ENCODE measurements around the gene SBSN. TPM values are rescaled to one million over a fixed set of nuclear protein-coding genes. Genes with fewer than 3 reads are reported as not detected.

The SBSN gene
- total RNA-seq, 1 donor from 2014 or later = 0.18 TPM

- H3K4me3 Mint-ChIP-seq (ENCODE audit: unreplicated experiment) = no peak overlapping the region
- H3K27ac Mint-ChIP-seq (ENCODE audit: unreplicated experiment) = no peak overlapping the region
- Histone ChIP-seq H3K4me3 (ENCODE audit: insufficient read depth, low read depth, low read length) (no peak overlapping the region), H3K4me2 (ENCODE audit: low read length) (no peak overlapping the region), H3K27me3 (ENCODE audit: insufficient read depth, low read length) (peaks cover 12% of the 10 kb centered on the region), H3K79me2 (ENCODE audit: insufficient read depth, low read length) (no peaks in the 10 kb centered on the region), H3K9me3 (ENCODE audit: insufficient read depth, low read depth, low read length) (no peaks in the 10 kb centered on the region), H3K27ac (ENCODE audit: low read depth, low read length) (no peak overlapping the region), H4K20me1 (ENCODE audit: insufficient read depth, low read length) (no peaks in the 10 kb centered on the region), H3K9ac (ENCODE audit: low read length) (no peak overlapping the region), H3K4me1 (ENCODE audit: insufficient read depth, low read length) (peaks cover 2% of the 10 kb centered on the region), H2AFZ (ENCODE audit: low read depth, low read length) (no peak overlapping the region), H3K36me3 (ENCODE audit: insufficient read depth, low read length) (no peaks in the 10 kb centered on the region)
- no peaks in the 10 kb centered on the region for H3K9me3 Mint-ChIP-seq (ENCODE audit: unreplicated experiment)
- H3K36me3 Mint-ChIP-seq (ENCODE audit: low read depth, unreplicated experiment) = no peaks in the 10 kb centered on the region
- TF ChIP-seq, protein P1, sequence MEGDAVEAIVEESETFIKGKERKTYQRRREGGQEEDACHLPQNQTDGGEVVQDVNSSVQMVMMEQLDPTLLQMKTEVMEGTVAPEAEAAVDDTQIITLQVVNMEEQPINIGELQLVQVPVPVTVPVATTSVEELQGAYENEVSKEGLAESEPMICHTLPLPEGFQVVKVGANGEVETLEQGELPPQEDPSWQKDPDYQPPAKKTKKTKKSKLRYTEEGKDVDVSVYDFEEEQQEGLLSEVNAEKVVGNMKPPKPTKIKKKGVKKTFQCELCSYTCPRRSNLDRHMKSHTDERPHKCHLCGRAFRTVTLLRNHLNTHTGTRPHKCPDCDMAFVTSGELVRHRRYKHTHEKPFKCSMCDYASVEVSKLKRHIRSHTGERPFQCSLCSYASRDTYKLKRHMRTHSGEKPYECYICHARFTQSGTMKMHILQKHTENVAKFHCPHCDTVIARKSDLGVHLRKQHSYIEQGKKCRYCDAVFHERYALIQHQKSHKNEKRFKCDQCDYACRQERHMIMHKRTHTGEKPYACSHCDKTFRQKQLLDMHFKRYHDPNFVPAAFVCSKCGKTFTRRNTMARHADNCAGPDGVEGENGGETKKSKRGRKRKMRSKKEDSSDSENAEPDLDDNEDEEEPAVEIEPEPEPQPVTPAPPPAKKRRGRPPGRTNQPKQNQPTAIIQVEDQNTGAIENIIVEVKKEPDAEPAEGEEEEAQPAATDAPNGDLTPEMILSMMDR (IDR thresholded peaks at IDR 0.05; ENCODE audit: insufficient read depth, low read depth, low read length) = no peak
- TF ChIP-seq EZH2 (IDR thresholded peaks at IDR 0.05; ENCODE audit: insufficient read depth, low read length) = no peak
- FAIRE-seq (no peak), DNase-seq (ENCODE audit: low read depth) (no peak)
- H3K27me3 Mint-ChIP-seq (ENCODE audit: low read depth, unreplicated experiment) = peaks cover 62% of the 10 kb centered on the region
- H3K4me1 Mint-ChIP-seq (ENCODE audit: low read depth, unreplicated experiment) = no peaks in the 10 kb centered on the region
These were observed 32.2 kb upstream of the SBSN start for GRCh38 chr19:35560271-35560670.

- Histone ChIP-seq H3K79me2 (ENCODE audit: insufficient read depth, low read length) (no peaks in the 10 kb centered on the region), H3K36me3 (ENCODE audit: insufficient read depth, low read length) (no peaks in the 10 kb centered on the region), H3K4me2 (ENCODE audit: low read length) (no peak overlapping the region), H4K20me1 (ENCODE audit: insufficient read depth, low read length) (no peaks in the 10 kb centered on the region), H3K4me3 (ENCODE audit: insufficient read depth, low read depth, low read length) (no peak overlapping the region), H3K9ac (ENCODE audit: low read length) (no peak overlapping the region), H3K27ac (ENCODE audit: low read depth, low read length) (no peak overlapping the region), H3K9me3 (ENCODE audit: insufficient read depth, low read depth, low read length) (no peaks in the 10 kb centered on the region), H2AFZ (ENCODE audit: low read depth, low read length) (no peak overlapping the region), H3K4me1 (ENCODE audit: insufficient read depth, low read length) (peaks cover 2% of the 10 kb centered on the region), H3K27me3 (ENCODE audit: insufficient read depth, low read length) (peaks cover 12% of the 10 kb centered on the region)
- Mint-ChIP-seq H3K36me3 (ENCODE audit: low read depth, unreplicated experiment) (no peaks in the 10 kb centered on the region), H3K9me3 (ENCODE audit: unreplicated experiment) (no peaks in the 10 kb centered on the region), H3K4me1 (ENCODE audit: low read depth, unreplicated experiment) (no peaks in the 10 kb centered on the region), H3K4me3 (ENCODE audit: unreplicated experiment) (no peak overlapping the region), H3K27ac (ENCODE audit: unreplicated experiment) (no peak overlapping the region), H3K27me3 (ENCODE audit: low read depth, unreplicated experiment) (peaks cover 64% of the 10 kb centered on the region)
- DNase-seq (ENCODE audit: low read depth) (no peak), FAIRE-seq (no peak)
- TF ChIP-seq EZH2 (IDR thresholded peaks at IDR 0.05; ENCODE audit: insufficient read depth, low read length) = no peak
- TF ChIP-seq, protein P1 (IDR thresholded peaks at IDR 0.05; ENCODE audit: insufficient read depth, low read depth, low read length) = no peak
These were observed 31.7 kb upstream of the SBSN start for GRCh38 chr19:35559781-35560180.

DNA sequence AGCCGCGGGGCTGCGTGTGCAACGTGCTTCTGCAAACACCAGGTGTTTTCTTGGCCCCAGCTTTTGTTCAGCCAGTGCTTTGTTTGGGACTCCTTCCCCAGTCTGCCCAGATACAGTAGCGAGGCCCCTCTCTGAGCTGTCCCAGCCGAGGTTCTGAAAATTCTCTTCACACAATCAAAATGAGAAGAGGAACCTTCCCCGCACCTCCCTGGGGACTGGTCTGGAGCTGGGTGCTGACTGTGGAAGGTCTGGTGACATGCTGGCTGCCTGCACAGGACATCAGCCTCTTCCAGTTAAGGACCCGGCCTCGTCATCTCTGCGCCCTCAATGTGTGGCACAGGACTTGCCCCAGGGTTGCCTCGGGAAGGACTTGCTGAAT is 31.2 kb upstream of the SBSN start:
- Mint-ChIP-seq H3K27me3 (ENCODE audit: low read depth, unreplicated experiment) (peaks cover 69% of the 10 kb centered on the region), H3K4me3 (ENCODE audit: unreplicated experiment) (peak overlapping the region; percentile 67), H3K36me3 (ENCODE audit: low read depth, unreplicated experiment) (no peaks in the 10 kb centered on the region), H3K27ac (ENCODE audit: unreplicated experiment) (no peak overlapping the region), H3K4me1 (ENCODE audit: low read depth, unreplicated experiment) (no peaks in the 10 kb centered on the region), H3K9me3 (ENCODE audit: unreplicated experiment) (no peaks in the 10 kb centered on the region)
- Histone ChIP-seq H3K27ac (ENCODE audit: low read depth, low read length) (no peak overlapping the region), H3K79me2 (ENCODE audit: insufficient read depth, low read length) (no peaks in the 10 kb centered on the region), H4K20me1 (ENCODE audit: insufficient read depth, low read length) (no peaks in the 10 kb centered on the region), H3K4me2 (ENCODE audit: low read length) (no peak overlapping the region), H2AFZ (ENCODE audit: low read depth, low read length) (no peak overlapping the region), H3K9ac (ENCODE audit: low read length) (no peak overlapping the region), H3K4me3 (ENCODE audit: insufficient read depth, low read depth, low read length) (no peak overlapping the region), H3K27me3 (ENCODE audit: insufficient read depth, low read length) (peaks cover 12% of the 10 kb centered on the region), H3K9me3 (ENCODE audit: insufficient read depth, low read depth, low read length) (no peaks in the 10 kb centered on the region), H3K4me1 (ENCODE audit: insufficient read depth, low read length) (peaks cover 2% of the 10 kb centered on the region), H3K36me3 (ENCODE audit: insufficient read depth, low read length) (no peaks in the 10 kb centered on the region)
- FAIRE-seq (no peak), DNase-seq (ENCODE audit: low read depth) (no peak)
- TF ChIP-seq EZH2 (IDR thresholded peaks at IDR 0.05; ENCODE audit: insufficient read depth, low read length) = no peak
- TF ChIP-seq, protein P1 (IDR thresholded peaks at IDR 0.05; ENCODE audit: insufficient read depth, low read depth, low read length) = no peak
